Gastrocnemius medialis (tissue), 4 donors: Measurements from ENCODE around the gene TMEM132D.

Source experiments
- CTCF ChIP-seq, 5 experiments: fragments of 450-650 bp in 3 of 5; fragments of 200-600 bp in 2 of 5; sonication (generic) in 2 of 5; IDR thresholded peaks in 4 of 5; conservative IDR thresholded peaks in 1 of 5; 1 replicate in 4 of 5; 2 replicates in 1 of 5; pipeline ENCODE4 v1.5.1; 2016 to 2019; ENCODE audit warnings: antibody characterized with exemption in 5 of 5, mild to moderate bottlenecking in 3 of 5, moderate library complexity in 3 of 5
- POLR2A ChIP-seq, 2 donors: fragments of 450-650 bp; IDR thresholded peaks; one replicate each; pipeline ENCODE4 v1.6.1; 2017; ENCODE audit warnings: antibody characterized with exemption in 2 of 2, mild to moderate bottlenecking in 2 of 2, moderate library complexity in 2 of 2

GRCh38 chr12:129208566-129208965, 695.3 kb downstream of the TMEM132D start:
- TF ChIP-seq POLR2A (IDR thresholded peaks at IDR 0.05) (no peak), CTCF (IDR thresholded peaks at IDR 0.05 in 4 of 5, conservative IDR thresholded peaks at IDR 0.05 in 1 of 5) (no peak)
